AG20443 (cell line): ENCODE measurements around the gene RANBP1.

ENCODE experiments used
- DNase-seq: peaks from one replicate; pipeline ENCODE4 v3.0.0; 2012; ENCODE audit warnings: low spot score, mixed read lengths

The RANBP1 gene

GRCh38 chr22:20088263-20088648 lies 27.6 kb upstream of the RANBP1 start:
- no peak for DNase-seq

- no peak for DNase-seq
These were observed 26.5 kb upstream of the RANBP1 start for GRCh38 chr22:20089226-20089976.

- DNase-seq: peak; percentile 77
These were observed 25.8 kb upstream of the RANBP1 start for GRCh38 chr22:20089977-20090729.

GRCh38 chr22:20090730-20091240 lies 25.1 kb upstream of the RANBP1 start:
- no peak for DNase-seq

- DNase-seq: no peak
These were observed 24.0 kb upstream of the RANBP1 start for GRCh38 chr22:20091690-20092476.

- no peak for DNase-seq
These were observed 23.4 kb upstream of the RANBP1 start for GRCh38 chr22:20092477-20092854.

- DNase-seq: no peak
These were observed 22.3 kb upstream of the RANBP1 start for GRCh38 chr22:20093418-20094196.

GRCh38 chr22:20094197-20094807 lies 21.6 kb upstream of the RANBP1 start:
- DNase-seq: no peak

GRCh38 chr22:20095521-20095920 lies 20.4 kb upstream of the RANBP1 start:
- DNase-seq: no peak

- DNase-seq: no peak
These were observed 19.1 kb upstream of the RANBP1 start for GRCh38 chr22:20096574-20097420.

- no peak for DNase-seq
These were observed 16.7 kb upstream of the RANBP1 start for GRCh38 chr22:20099099-20099711.

- no peak for DNase-seq
These were observed 14.3 kb upstream of the RANBP1 start for GRCh38 chr22:20101638-20102037.

- DNase-seq: no peak
These were observed 13.6 kb upstream of the RANBP1 start for GRCh38 chr22:20102203-20102780.

- no peak for DNase-seq
These were observed 10.3 kb upstream of the RANBP1 start for GRCh38 chr22:20105456-20106204.

- no peak for DNase-seq
These were observed 9.6 kb upstream of the RANBP1 start for GRCh38 chr22:20106205-20106848.

GRCh38 chr22:20106849-20107237 lies 9.1 kb upstream of the RANBP1 start:
- no peak for DNase-seq

GRCh38 chr22:20107471-20107901 lies 8.4 kb upstream of the RANBP1 start:
- DNase-seq: no peak
